H9 (cell line): Measurements from ENCODE around the gene ATG101. TPM values are rescaled to one million over a fixed set of nuclear protein-coding genes. Genes with fewer than 3 reads are reported as not detected.

ENCODE experiments used
- DNase-seq: peaks from one replicate; pipeline ENCODE4 v3.0.0-alpha.2; 2017
- H2AFZ ChIP-seq: one replicate; pipeline ENCODE4 v1.6.1; 2013; ENCODE audit warnings: mild to moderate bottlenecking, low read length, control low read depth, moderate library complexity
- H2AK5ac ChIP-seq: 2 replicates; pipeline ENCODE4 v1.6.1; 2013; ENCODE audit warnings: low read length, control low read depth, mixed read lengths; ENCODE audit not compliant: insufficient read length
- H2BK120ac ChIP-seq: one replicate; pipeline ENCODE4 v1.6.1; 2013; ENCODE audit warnings: low read depth, mild to moderate bottlenecking, low read length, control low read depth, inconsistent platforms; ENCODE audit not compliant: poor library complexity, severe bottlenecking
- H2BK12ac ChIP-seq: 2 replicates; pipeline ENCODE4 v1.6.1; 2013; ENCODE audit warnings: low read length, control low read depth, mixed read lengths, low read depth; ENCODE audit not compliant: insufficient read length
- H2BK15ac ChIP-seq: 2 replicates; pipeline ENCODE4 v1.6.1; 2013; ENCODE audit warnings: low read depth, low read length, control low read depth
- H2BK20ac ChIP-seq: one replicate; pipeline ENCODE4 v1.6.1; 2013; ENCODE audit warnings: low read depth, mild to moderate bottlenecking, low read length, control low read depth, inconsistent platforms; ENCODE audit not compliant: poor library complexity, severe bottlenecking
- H2BK5ac ChIP-seq: 2 replicates; pipeline ENCODE4 v1.6.1; 2013; ENCODE audit warnings: low read length, control low read depth, mixed read lengths; ENCODE audit not compliant: insufficient read length
- H3K14ac ChIP-seq: 2 replicates; pipeline ENCODE4 v1.6.1; 2013; ENCODE audit warnings: low read length, control low read depth; ENCODE audit not compliant: insufficient read depth
- H3K18ac ChIP-seq: 2 replicates; pipeline ENCODE4 v1.6.1; 2013; ENCODE audit warnings: low read depth, mild to moderate bottlenecking, mixed read lengths, low read length, control low read depth; ENCODE audit not compliant: insufficient read length
- H3K23ac ChIP-seq: 2 replicates; pipeline ENCODE4 v1.6.1; 2013; ENCODE audit warnings: low read length, control low read depth, mixed read lengths, low read depth; ENCODE audit not compliant: insufficient read length
- H3K23me2 ChIP-seq: 2 replicates; pipeline ENCODE4 v1.6.1; 2013; ENCODE audit warnings: low read depth, mild to moderate bottlenecking, mixed read lengths, low read length, control low read depth; ENCODE audit not compliant: insufficient read length, poor library complexity, severe bottlenecking
- H3K27ac ChIP-seq: 2 replicates; pipeline ENCODE4 v1.5.1; 2013; ENCODE audit warnings: low read length, control low read depth, mixed read lengths, low read depth; ENCODE audit not compliant: insufficient read length
- H3K27me3 ChIP-seq: 2 replicates; pipeline ENCODE4 v1.6.1; 2013; ENCODE audit warnings: low read length, control low read depth, inconsistent platforms; ENCODE audit not compliant: insufficient read depth
- H3K4ac ChIP-seq: 2 replicates; pipeline ENCODE4 v1.6.1; 2013; ENCODE audit warnings: low read depth, mild to moderate bottlenecking, control low read depth, inconsistent platforms, low read length, moderate library complexity
- H3K4me1 ChIP-seq: 2 replicates; pipeline ENCODE4 v1.6.1; 2013; ENCODE audit warnings: low read length, control low read depth, inconsistent platforms; ENCODE audit not compliant: insufficient read depth
- H3K4me2 ChIP-seq: 2 replicates; pipeline ENCODE4 v1.6.1; 2013; ENCODE audit warnings: low read length, control low read depth, mixed read lengths; ENCODE audit not compliant: insufficient read length, insufficient read depth
- H3K56ac ChIP-seq: 2 replicates; pipeline ENCODE4 v1.6.1; 2013; ENCODE audit warnings: low read depth, mild to moderate bottlenecking, mixed read lengths, low read length, control low read depth; ENCODE audit not compliant: insufficient read length
- H3K79me1 ChIP-seq: 2 replicates; pipeline ENCODE4 v1.6.1; 2013; ENCODE audit warnings: low read depth, mild to moderate bottlenecking, moderate library complexity, low read length, control low read depth, inconsistent platforms; ENCODE audit not compliant: insufficient read depth, poor library complexity, severe bottlenecking
- H3K79me2 ChIP-seq: 2 replicates; pipeline ENCODE4 v1.6.1; 2013; ENCODE audit warnings: low read length, control low read depth, inconsistent platforms; ENCODE audit not compliant: insufficient read depth
- H3K9ac ChIP-seq: 2 replicates; pipeline ENCODE4 v1.6.1; 2013; ENCODE audit warnings: low read length, control low read depth, mixed read lengths; ENCODE audit not compliant: insufficient read length; ENCODE audit errors: extremely low read depth
- H3K9me3 ChIP-seq: one replicate; pipeline ENCODE4 v1.6.1; 2013; ENCODE audit warnings: low read depth, low read length, inconsistent platforms; ENCODE audit not compliant: control insufficient read depth
- H3T11ph ChIP-seq: one replicate; pipeline ENCODE4 v1.6.1; 2013; ENCODE audit warnings: mild to moderate bottlenecking, low read length, control low read depth, inconsistent platforms
- H4K20me1 ChIP-seq: one replicate; pipeline ENCODE4 v1.6.1; 2013; ENCODE audit not compliant: control insufficient read depth, insufficient read length, insufficient read depth
- H4K5ac ChIP-seq: 2 replicates; pipeline ENCODE4 v1.6.1; 2013; ENCODE audit warnings: low read depth, mild to moderate bottlenecking, mixed read lengths, low read length, control low read depth; ENCODE audit not compliant: insufficient read length
- H4K8ac ChIP-seq: replicated peaks from 2 replicates; pipeline ENCODE4 v1.6.1; 2013; ENCODE audit warnings: low read length, control low read depth, mixed read lengths, low read depth; ENCODE audit not compliant: insufficient read length
- H4K91ac ChIP-seq: 2 replicates; pipeline ENCODE4 v1.6.1; 2013; ENCODE audit warnings: low read depth, mild to moderate bottlenecking, moderate library complexity, mixed read lengths, low read length, control low read depth; ENCODE audit not compliant: insufficient read length
- H3K27ac Mint-ChIP-seq, 3 experiments: 2 replicates in 2 of 3; 3 replicates in 1 of 3; pipeline ENCODE4 v1.8.0; 2020 to 2021; ENCODE audit warnings: mixed read lengths in 3 of 3, mild to moderate bottlenecking in 1 of 3, moderate library complexity in 1 of 3
- H3K27me3 Mint-ChIP-seq: 2 replicates; pipeline ENCODE4 v1.8.0; 2021; ENCODE audit warnings: low read depth, mild to moderate bottlenecking, moderate library complexity, mixed read lengths
- H3K36me3 Mint-ChIP-seq, 3 experiments: 2 replicates in 2 of 3; 3 replicates in 1 of 3; pipeline ENCODE4 v1.8.0; 2020 to 2021; ENCODE audit warnings: low read depth in 3 of 3, mixed read lengths in 3 of 3; ENCODE audit not compliant: insufficient read depth in 1 of 3
- H3K4me1 Mint-ChIP-seq, 2 experiments: 2 replicates each; pipeline ENCODE4 v1.8.0; 2020; ENCODE audit warnings: mixed read lengths in 2 of 2
- H3K4me3 Mint-ChIP-seq, 2 experiments: 2 replicates in 1 of 2; 3 replicates in 1 of 2; pipeline ENCODE4 v1.8.0; 2020 to 2021; ENCODE audit warnings: mild to moderate bottlenecking in 2 of 2, mixed read lengths in 2 of 2, moderate library complexity in 1 of 2
- H3K9me3 Mint-ChIP-seq, 2 experiments: 2 replicates in 1 of 2; 3 replicates in 1 of 2; pipeline ENCODE4 v1.8.0; 2020; ENCODE audit warnings: mild to moderate bottlenecking in 2 of 2, mixed read lengths in 2 of 2, moderate library complexity in 1 of 2
- WGBS: extraction: QIAGEN DNeasy Blood & Tissue Kit; methylation state at CpG from one replicate; pipeline ENCODE4 v1.1.7; 2013; ENCODE audit warnings: missing lambda C conversion rate, low lambda C conversion rate, mixed read lengths; ENCODE audit not compliant: insufficient read length; ENCODE audit errors: extremely low coverage; 5-methylcytosine and 5-hydroxymethylcytosine counted together
- total RNA-seq: library from RNA; stranded (reverse); gene quantifications from 2 replicates; pipeline ENCODE4 v1.2.1, GENCODE V29; 2021
- TF ChIP-seq, protein P1 (sequence below): fragments of 200-600 bp; sonication (generic); conservative IDR thresholded peaks from 3 replicates; pipeline ENCODE4 v1.8.0; 2021; ENCODE audit warnings: antibody characterized with exemption, mild to moderate bottlenecking

ATG101 gene
- total RNA-seq, 1 experiment from 2014 or later: 58.3 TPM

- Histone ChIP-seq H3K4me2 (no peak overlapping the region), H4K20me1 (no peaks in the 10 kb centered on the region)
- DNase-seq: no peak
These were observed 16.1 kb upstream of the ATG101 start for GRCh38 chr12:52053536-52054209.

More at GRCh38 chr12:52053536-52054209, 16.1 kb upstream of the ATG101 start:
- no peak overlapping the region for H3K56ac ChIP-seq
- Mint-ChIP-seq H3K36me3 (peaks cover 0 to 25% (median 21%) of the 10 kb centered on the region in 3 experiments; a peak in 6 of 7 replicates), H3K27me3 (peaks cover 42% of the 10 kb centered on the region), H3K4me1 (peaks cover 25 to 31% of the 10 kb centered on the region in 2 experiments), H3K27ac (no peak overlapping the region), H3K4me3 (no peak overlapping the region; a peak in 1 of 5 replicates), H3K9me3 (no peaks in the 10 kb centered on the region; a peak in 1 of 5 replicates)
- H3K23me2 ChIP-seq: peaks cover 17% of the 10 kb centered on the region
- no peak overlapping the region for H3K27ac ChIP-seq
- H2BK12ac ChIP-seq: no peak overlapping the region
- WGBS: no CpG with 5 or more reads among the region's 9 CpGs
- no peak overlapping the region for H2BK120ac ChIP-seq
- H2BK5ac ChIP-seq: no peak overlapping the region
- no peak overlapping the region for H4K5ac ChIP-seq
- H3K79me1 ChIP-seq: no peaks in the 10 kb centered on the region
- H3K14ac ChIP-seq: no peak overlapping the region
- no peak overlapping the region for H2AFZ ChIP-seq
- no peak overlapping the region for H3T11ph ChIP-seq
- H3K18ac ChIP-seq: no peak overlapping the region
- H2AK5ac ChIP-seq: no peak overlapping the region
- H3K9ac ChIP-seq: no peak overlapping the region
- H3K4ac ChIP-seq: no peak overlapping the region
- no peak overlapping the region for H4K91ac ChIP-seq
- no peak overlapping the region for H3K23ac ChIP-seq
- H2BK20ac ChIP-seq: no peak overlapping the region
- H4K8ac ChIP-seq: no peak overlapping the region
- H3K9me3 ChIP-seq: no peaks in the 10 kb centered on the region
- TF ChIP-seq, protein P1, sequence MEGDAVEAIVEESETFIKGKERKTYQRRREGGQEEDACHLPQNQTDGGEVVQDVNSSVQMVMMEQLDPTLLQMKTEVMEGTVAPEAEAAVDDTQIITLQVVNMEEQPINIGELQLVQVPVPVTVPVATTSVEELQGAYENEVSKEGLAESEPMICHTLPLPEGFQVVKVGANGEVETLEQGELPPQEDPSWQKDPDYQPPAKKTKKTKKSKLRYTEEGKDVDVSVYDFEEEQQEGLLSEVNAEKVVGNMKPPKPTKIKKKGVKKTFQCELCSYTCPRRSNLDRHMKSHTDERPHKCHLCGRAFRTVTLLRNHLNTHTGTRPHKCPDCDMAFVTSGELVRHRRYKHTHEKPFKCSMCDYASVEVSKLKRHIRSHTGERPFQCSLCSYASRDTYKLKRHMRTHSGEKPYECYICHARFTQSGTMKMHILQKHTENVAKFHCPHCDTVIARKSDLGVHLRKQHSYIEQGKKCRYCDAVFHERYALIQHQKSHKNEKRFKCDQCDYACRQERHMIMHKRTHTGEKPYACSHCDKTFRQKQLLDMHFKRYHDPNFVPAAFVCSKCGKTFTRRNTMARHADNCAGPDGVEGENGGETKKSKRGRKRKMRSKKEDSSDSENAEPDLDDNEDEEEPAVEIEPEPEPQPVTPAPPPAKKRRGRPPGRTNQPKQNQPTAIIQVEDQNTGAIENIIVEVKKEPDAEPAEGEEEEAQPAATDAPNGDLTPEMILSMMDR: no peak
- H3K27me3 ChIP-seq: peaks cover 7% of the 10 kb centered on the region; the same call in 1 of the 2 replicates
- no peaks in the 10 kb centered on the region; the same call in 1 of the 2 replicates for H3K4me1 ChIP-seq
- no peaks in the 10 kb centered on the region for H3K79me2 ChIP-seq
- no peak overlapping the region for H2BK15ac ChIP-seq
